Measurements from ENCODE around the gene FEZF1. TPM values are rescaled to one million over a fixed set of nuclear protein-coding genes. Genes with fewer than 3 reads are reported as not detected.
"Not testable (repeated sequence)": the region's sequence is repeated elsewhere in the genome, so short reads cannot be mapped to it uniquely, and the experiment has no call there.

Gene FEZF1
- total RNA-seq, 2 experiments from 2014 or later, result not detected

DNA sequence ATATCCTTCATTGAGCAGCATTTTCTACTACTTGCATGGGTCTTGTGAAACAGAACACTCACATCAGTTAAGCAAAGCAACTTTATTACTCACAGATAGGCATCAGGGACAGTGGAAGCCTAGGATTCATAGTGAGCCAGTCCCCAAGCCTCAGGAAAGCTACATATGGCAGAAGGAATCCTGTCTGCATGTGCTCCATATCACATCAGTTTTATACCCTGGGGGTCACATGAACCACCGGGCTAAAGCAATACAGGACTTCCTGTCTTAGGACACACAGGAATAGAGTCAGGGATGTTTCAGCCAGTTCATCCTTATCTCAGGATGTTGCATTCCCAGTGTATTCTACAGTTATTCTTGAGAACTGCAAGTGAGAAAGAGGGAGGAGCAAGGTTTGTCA lies 15.1 kb downstream of the FEZF1 start:
- intact Hi-C loops (cut with micrococcal nuclease; ENCODE audit: unreplicated experiment), result no loop called here
- H3K36me3 ChIP-seq (ENCODE audit: insufficient read depth, low read length), result no peaks in the 10 kb centered on the region
- H3K9me2 ChIP-seq (ENCODE audit: insufficient read depth, low read length), result no peaks in the 10 kb centered on the region
- H2AFZ ChIP-seq (ENCODE audit: low read length), result no peak overlapping the region
- no peak overlapping the region for H3K27ac ChIP-seq (ENCODE audit: low read depth, low read length, poor library complexity, severe bottlenecking)
- H3K4me3 ChIP-seq (ENCODE audit: low read depth, low read length, poor library complexity, severe bottlenecking), result no peak overlapping the region
- CTCF ChIA-PET (ENCODE audit: unreplicated experiment), result no interaction called here
- BruUV-seq (replicated peaks), result no TSS peak
- POLR2A ChIA-PET, result no interaction called here
- no peak for DNase-seq (ENCODE audit: low spot score)
- no peaks in the 10 kb centered on the region for H4K20me1 ChIP-seq (ENCODE audit: insufficient read depth, low read length)
- H3K4me2 ChIP-seq (ENCODE audit: low read length), result no peak overlapping the region
- TF ChIP-seq EZH2phosphoT487 (IDR thresholded peaks at IDR 0.05; ENCODE audit: borderline replicate concordance, low read depth, low read length), result no peak
- TF ChIP-seq, protein P1, sequence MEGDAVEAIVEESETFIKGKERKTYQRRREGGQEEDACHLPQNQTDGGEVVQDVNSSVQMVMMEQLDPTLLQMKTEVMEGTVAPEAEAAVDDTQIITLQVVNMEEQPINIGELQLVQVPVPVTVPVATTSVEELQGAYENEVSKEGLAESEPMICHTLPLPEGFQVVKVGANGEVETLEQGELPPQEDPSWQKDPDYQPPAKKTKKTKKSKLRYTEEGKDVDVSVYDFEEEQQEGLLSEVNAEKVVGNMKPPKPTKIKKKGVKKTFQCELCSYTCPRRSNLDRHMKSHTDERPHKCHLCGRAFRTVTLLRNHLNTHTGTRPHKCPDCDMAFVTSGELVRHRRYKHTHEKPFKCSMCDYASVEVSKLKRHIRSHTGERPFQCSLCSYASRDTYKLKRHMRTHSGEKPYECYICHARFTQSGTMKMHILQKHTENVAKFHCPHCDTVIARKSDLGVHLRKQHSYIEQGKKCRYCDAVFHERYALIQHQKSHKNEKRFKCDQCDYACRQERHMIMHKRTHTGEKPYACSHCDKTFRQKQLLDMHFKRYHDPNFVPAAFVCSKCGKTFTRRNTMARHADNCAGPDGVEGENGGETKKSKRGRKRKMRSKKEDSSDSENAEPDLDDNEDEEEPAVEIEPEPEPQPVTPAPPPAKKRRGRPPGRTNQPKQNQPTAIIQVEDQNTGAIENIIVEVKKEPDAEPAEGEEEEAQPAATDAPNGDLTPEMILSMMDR (conservative IDR thresholded peaks at IDR 0.05; ENCODE audit: low read length), result no peak
- H3K4me1 ChIP-seq (ENCODE audit: insufficient read depth, low read length, poor library complexity, severe bottlenecking), result no peaks in the 10 kb centered on the region
- H3K79me2 ChIP-seq (ENCODE audit: insufficient read depth, low read depth, low read length), result no peaks in the 10 kb centered on the region
- no peaks in the 10 kb centered on the region for H3K9me3 ChIP-seq (ENCODE audit: low read length)

DNA sequence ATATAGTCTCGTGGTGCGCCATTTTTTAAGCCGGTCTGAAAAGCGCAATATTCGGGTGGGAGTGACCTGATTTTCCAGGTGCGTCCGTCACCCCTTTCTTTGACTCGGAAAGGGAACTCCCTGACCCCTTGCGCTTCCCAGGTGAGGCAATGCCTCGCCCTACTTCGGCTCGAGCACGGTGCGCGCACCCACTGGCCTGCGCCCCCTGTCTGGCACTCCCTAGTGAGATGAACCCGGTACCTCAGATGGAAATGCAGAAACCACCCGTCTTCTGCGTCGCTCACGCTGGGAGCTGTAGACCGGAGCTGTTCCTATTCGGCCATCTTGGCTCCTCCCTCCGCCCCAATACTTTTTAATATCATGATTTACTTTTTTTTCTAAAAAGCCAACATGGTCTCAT lies 19.9 kb downstream of the FEZF1 start:
- H3K4me2 ChIP-seq (ENCODE audit: low read length); H3K36me3 ChIP-seq (ENCODE audit: insufficient read depth, low read length); H3K4me3 ChIP-seq (ENCODE audit: low read depth, low read length, poor library complexity, severe bottlenecking); H3K9me2 ChIP-seq (ENCODE audit: insufficient read depth, low read length); H3K4me1 ChIP-seq (ENCODE audit: insufficient read depth, low read length, poor library complexity, severe bottlenecking); BruUV-seq (replicated peaks); H3K79me2 ChIP-seq (ENCODE audit: insufficient read depth, low read depth, low read length); POLR2A ChIA-PET; H3K9me3 ChIP-seq (ENCODE audit: low read length); H4K20me1 ChIP-seq (ENCODE audit: insufficient read depth, low read length); DNase-seq (ENCODE audit: low spot score); H3K27ac ChIP-seq (ENCODE audit: low read depth, low read length, poor library complexity, severe bottlenecking); intact Hi-C loops (cut with micrococcal nuclease; ENCODE audit: unreplicated experiment); CTCF ChIA-PET (ENCODE audit: unreplicated experiment); H2AFZ ChIP-seq (ENCODE audit: low read length): not testable (repeated sequence)

DNA sequence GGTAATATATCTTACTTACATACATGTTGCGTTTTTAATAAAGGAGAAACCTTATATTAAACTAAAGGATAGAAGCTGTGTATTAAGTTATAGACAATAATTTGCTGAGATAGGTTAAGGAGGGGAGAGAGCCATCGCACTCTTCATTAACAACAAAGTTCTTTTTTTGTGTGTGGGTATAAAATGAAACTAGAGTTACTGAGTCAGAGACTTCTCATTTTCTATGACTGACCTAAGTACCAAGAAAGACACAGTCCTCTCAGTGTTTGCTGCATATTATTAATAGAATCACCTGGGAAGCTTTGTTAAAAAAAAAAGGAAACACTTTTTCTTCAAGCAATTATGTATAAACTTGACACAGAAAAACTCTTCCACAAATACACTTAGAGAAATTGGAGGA lies 31.4 kb downstream of the FEZF1 start:
- Histone ChIP-seq H3K4me2 (ENCODE audit: low read length) (no peak overlapping the region), H3K27ac (ENCODE audit: low read depth, low read length, poor library complexity, severe bottlenecking) (no peak overlapping the region), H3K9me2 (ENCODE audit: insufficient read depth, low read length) (no peaks in the 10 kb centered on the region), H2AFZ (ENCODE audit: low read length) (no peak overlapping the region), H3K4me1 (ENCODE audit: insufficient read depth, low read length, poor library complexity, severe bottlenecking) (no peaks in the 10 kb centered on the region), H3K36me3 (ENCODE audit: insufficient read depth, low read length) (no peaks in the 10 kb centered on the region), H3K9me3 (ENCODE audit: low read length) (no peaks in the 10 kb centered on the region), H4K20me1 (ENCODE audit: insufficient read depth, low read length) (no peaks in the 10 kb centered on the region), H3K79me2 (ENCODE audit: insufficient read depth, low read depth, low read length) (no peaks in the 10 kb centered on the region), H3K4me3 (ENCODE audit: low read depth, low read length, poor library complexity, severe bottlenecking) (no peak overlapping the region)
- no peak for TF ChIP-seq EZH2phosphoT487 (IDR thresholded peaks at IDR 0.05; ENCODE audit: borderline replicate concordance, low read depth, low read length)
- TF ChIP-seq, protein P1 (conservative IDR thresholded peaks at IDR 0.05; ENCODE audit: low read length), result no peak
- ChIA-PET POLR2A (interaction anchor here (1.0 kb wide), 1 partner anchor 74 kb away, joined by 4 read pairs; no protein-coding TSS in a partner anchor), CTCF (ENCODE audit: unreplicated experiment) (no interaction called here)
- no TSS peak for BruUV-seq (replicated peaks)
- intact Hi-C loops (cut with micrococcal nuclease; ENCODE audit: unreplicated experiment), result no loop called here
- DNase-seq (ENCODE audit: low spot score), result no peak
